ENCODE measurements around the gene ZNF408.

GRCh38 chr11:46679241-46680163 is 21.3 kb upstream of the ZNF408 start:
- TF ChIP-seq CTCF (IDR thresholded peaks at IDR 0.05) (no peak), POLR2A (IDR thresholded peaks at IDR 0.05) (no peak)

Measured in esophagus squamous epithelium (tissue), 4 donors.